Retinal pigment epithelial cell (primary cell): Measurements from ENCODE around the gene PAK2.

Experiments
- DNase-seq: peaks from one replicate; pipeline ENCODE4 v3.0.0-alpha.2; 2010; ENCODE audit warnings: low read depth
- H3K4me3 ChIP-seq: 2 replicates; pipeline ENCODE4 v1.5.1; 2011; ENCODE audit warnings: mild to moderate bottlenecking, low read length, control low read depth, moderate library complexity
- TF ChIP-seq, protein P1 (sequence below): conservative IDR thresholded peaks from 2 replicates; pipeline ENCODE4 v1.5.1; 2011; ENCODE audit warnings: low read depth, low read length, control low read depth, inconsistent platforms

PAK2 gene

DNA sequence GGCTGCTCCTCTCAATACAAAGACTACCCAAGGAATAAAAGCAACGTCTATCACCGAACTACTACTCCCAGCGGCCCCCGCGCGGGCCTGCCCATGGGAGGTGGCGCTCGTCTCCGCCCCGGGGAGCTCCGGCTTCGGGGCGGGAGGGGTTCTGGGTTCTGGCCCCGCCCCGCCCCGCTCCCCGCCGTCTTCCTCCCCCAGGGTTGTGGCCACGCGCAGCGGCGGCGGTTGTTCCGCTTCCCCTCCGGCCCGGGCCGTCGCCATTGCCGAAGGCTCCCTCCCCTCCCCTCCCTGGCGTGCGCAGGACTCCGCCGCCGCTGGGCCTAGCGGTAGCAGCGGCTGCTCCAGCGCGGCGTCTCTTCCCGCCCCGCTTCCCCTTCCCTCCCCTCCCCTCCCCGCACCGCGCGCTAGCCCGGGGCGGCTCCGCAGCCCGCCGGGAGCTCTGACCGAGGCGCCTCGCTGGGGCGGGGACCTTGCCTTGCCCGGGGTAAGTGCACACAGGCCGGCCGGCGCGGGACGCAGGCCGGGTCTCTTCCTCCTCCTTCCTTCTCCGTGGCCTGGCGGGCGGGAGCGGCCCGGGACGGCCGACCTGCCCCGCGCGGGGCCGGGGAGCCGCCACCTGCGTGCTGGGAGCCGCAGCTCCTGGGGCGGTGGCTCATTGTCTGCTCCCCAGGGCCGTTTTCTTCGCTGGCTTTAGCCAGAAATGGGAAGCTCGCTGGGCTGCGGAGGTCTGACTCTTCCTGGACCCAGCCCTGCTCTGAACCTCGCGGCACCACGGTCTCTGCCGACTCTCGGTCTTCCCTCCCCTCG is at the start of gene PAK2:
PAK2 (plus strand) TSS at position 187 of the 810 bp plus-strand sequence. CDS start 42,790 bp downstream, outside the sequence.
- peak; percentile 39 for DNase-seq
- TF ChIP-seq, protein P1, sequence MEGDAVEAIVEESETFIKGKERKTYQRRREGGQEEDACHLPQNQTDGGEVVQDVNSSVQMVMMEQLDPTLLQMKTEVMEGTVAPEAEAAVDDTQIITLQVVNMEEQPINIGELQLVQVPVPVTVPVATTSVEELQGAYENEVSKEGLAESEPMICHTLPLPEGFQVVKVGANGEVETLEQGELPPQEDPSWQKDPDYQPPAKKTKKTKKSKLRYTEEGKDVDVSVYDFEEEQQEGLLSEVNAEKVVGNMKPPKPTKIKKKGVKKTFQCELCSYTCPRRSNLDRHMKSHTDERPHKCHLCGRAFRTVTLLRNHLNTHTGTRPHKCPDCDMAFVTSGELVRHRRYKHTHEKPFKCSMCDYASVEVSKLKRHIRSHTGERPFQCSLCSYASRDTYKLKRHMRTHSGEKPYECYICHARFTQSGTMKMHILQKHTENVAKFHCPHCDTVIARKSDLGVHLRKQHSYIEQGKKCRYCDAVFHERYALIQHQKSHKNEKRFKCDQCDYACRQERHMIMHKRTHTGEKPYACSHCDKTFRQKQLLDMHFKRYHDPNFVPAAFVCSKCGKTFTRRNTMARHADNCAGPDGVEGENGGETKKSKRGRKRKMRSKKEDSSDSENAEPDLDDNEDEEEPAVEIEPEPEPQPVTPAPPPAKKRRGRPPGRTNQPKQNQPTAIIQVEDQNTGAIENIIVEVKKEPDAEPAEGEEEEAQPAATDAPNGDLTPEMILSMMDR = no peak
- peak within 1 kb of the TSS; percentile 82 for H3K4me3 ChIP-seq

DNA sequence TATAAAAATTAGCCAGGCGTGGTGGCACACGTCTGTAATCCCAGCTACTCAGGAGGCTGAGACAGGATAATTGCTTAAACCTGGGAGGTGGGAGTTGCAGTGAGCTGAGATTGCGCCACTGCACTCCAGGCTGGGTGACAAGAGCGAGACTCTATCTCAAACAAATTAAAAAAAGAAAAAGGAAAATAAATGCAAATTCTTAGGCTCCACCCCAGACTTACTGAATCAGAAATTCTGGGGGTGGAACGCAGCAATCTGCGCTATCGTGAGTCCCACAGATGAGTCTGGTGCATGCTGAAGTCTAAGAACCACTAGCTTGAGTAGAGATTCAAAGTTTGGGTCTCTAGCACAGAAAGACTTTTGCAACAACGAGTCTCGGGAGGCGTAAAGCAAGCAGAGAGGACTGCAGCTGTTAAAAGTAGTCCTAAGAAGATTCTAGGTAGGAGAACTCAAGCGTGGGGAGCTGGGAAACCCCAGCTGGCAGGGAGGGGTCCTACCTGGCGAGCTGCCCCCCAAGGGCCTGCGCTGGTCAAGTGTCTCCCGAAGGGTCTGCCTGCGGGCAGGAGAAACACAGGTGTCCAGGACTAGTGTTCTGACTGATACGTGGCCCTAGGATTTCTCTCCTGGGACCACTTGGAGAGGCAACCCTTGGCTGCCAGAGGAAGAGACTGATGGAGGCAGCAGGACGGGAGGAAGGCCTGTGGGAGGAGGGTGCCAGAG is 49.6 kb upstream of the PAK2 start:
- TF ChIP-seq, protein P1 = no peak
- no peak for DNase-seq
- H3K4me3 ChIP-seq = no peak overlapping the region

DNA sequence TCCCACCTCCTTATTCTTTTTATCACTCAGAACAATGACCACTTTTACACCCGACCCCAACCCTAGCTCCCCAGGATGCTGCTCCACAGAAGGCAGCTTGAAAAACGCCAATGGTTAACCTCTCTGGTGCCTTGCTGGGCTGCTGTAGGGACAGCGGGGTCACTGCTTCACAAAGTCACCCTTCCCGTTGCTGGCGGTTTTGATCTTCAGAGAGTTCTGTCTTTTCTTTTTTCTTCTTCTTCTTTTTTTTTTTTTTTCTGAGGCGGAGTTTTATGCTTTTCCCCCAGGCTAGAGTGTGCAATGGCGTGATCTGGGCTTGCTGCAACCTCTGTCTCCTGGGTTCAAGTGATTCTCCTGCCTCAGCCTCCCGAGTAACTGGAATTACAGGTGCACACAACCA is 48.3 kb upstream of the PAK2 start:
- no peak for DNase-seq
- TF ChIP-seq, protein P1 = no peak
- no peak overlapping the region for H3K4me3 ChIP-seq

DNA sequence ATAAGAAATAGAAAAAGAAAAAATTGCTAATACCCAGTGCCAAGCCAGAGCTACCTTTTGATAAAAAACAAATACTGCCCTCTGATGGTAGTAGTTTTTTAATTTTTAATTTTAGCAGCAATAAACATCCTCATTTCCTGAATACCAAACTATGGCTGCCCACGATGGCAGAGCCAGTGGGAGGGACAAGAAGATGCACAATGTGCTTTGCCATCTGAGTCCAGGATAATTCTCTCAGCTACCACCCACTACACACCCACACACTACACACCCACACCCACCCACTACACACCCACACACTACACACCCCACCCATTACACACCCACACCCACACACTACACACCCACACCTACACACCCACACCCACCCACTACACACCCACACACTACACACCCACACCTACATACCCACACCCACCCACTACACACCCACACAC is 45.4 kb upstream of the PAK2 start:
- TF ChIP-seq, protein P1 = peak; percentile 5
- DNase-seq = no peak
- no peak overlapping the region for H3K4me3 ChIP-seq

DNA sequence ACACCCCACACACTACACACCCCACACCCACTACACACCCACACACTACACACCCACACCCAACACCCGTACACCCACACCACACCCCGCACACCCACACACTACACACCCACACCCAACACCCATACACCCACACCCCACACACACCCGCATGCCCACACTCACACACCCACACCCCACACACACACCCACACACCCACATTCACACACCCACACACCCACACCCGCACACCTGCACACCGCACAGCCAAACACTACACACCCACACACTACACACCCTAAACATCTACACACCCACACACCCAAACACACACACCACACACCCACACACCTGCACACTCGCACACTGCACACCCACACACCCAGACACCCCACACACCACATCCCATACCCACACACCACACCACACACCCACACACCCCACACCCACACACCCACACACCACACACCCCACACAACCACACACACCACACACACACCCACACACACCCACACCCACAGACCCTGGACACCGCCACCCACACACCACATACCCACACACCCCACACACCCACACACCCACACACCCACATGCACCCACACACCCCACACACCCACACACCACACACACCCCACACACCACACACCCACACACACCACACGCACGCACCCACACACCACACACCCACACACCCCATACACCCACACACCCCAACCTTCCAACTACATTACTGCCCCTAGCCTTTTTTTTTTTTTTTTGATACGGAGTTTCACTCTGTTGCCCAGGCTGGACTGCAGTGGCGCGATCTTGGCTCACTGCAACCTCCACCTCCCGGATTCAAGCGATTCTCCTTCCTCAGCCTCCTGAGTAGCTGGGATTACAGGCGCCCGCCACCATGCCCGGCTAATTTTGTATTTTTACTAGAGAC is 44.5 kb upstream of the PAK2 start:
- no peak for DNase-seq
- no peak overlapping the region for H3K4me3 ChIP-seq
- TF ChIP-seq, protein P1 = no peak

DNA sequence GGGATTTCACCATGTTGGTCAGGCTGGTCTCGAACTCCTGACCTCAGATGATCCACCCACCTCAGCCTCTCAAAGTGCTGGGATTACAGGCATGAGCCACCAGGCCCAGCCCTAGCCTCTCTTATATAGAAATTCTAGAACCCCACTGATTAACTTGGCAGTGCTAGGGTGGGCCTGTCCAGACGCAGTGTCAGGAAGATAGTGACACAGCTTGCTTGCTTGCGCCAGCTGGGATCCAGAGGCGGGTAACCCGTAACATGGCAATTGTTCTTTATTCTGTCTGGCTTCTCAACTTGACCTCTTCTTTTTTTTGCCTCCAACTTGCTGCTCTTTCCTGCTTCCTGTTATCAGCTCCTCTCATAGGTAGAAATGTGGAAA is 43.8 kb upstream of the PAK2 start:
- TF ChIP-seq, protein P1 = no peak
- no peak for DNase-seq

More for the DNA sequence above, 43.8 kb upstream of the PAK2 start:
- no peak overlapping the region for H3K4me3 ChIP-seq
